ENCODE measurements around the gene ING1.

DNA sequence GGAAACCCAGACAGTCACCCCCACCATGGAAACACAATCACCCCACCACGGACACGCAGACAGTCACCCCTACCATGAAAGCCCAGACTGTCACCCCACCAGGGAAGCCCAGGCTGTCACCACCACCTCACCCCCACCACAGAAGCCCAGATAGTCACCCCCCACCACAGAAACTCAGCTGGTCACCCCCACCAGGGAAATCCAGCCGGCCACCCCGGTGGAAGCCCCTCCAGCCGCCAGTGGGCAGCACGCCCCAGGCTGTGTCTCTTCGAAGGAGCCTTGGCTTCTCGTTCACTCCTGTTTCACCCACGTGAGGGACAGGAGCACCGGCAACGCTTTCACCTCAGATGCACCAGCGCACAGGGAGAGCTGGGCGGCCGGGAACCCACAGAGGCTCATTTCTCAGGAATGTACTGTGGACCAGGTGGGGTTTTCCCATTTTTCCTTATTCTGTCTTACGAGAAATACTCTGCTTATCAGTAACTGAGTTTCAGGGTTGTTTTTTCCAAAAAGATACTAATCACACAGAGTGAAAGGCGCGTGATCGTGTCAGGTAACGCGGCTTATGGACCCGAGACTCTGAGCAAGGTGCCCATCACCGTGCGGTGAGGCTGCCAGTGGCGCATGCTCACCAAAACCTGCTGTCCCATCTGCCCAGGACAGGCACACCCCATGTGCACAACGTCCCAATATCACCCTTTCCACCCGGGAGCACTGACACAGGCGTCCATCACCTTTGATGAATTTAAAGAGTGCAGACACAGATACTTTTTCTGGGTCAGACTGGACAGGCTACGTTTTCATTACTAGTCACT is 35.6 kb upstream of the ING1 start:
- no peak for TF ChIP-seq YY1 (IDR thresholded peaks at IDR 0.05; ENCODE audit: insufficient read depth, insufficient read length)
- TF ChIP-seq SUZ12 (IDR thresholded peaks at IDR 0.05; ENCODE audit: extremely low read depth, insufficient read depth, insufficient read length), result no peak
- no peak for TF ChIP-seq ZNF274 (IDR thresholded peaks at IDR 0.05; ENCODE audit: low read depth, low read length)

All from NT2/D1 (cell line).